ENCODE measurements around the gene TNS4. TPM values are rescaled to one million over a fixed set of nuclear protein-coding genes. Genes with fewer than 3 reads are reported as not detected.

TNS4 gene
- total RNA-seq, 1 experiment from 2014 or later, result 0.59 TPM

DNA sequence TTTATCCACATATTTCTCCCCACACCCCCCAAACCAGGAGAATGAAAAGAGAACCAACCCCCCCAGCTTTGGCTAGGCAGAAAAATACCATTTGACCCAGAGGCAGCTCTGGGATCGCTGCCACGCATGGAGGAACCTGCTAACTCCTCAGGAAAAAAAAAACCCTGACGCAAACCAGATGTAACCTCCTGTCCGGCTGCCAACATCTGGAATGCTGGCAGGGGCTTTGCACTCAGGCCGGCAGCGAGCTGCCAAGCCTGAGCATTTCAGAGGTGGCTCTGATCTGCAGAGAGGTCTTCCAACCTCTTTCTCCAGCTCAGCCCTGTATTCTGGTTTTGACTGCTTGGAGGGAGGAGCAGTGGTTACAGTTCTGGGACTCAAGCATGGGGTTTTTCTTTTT, 50.0 kb downstream of the TNS4 start:
- H3K27me3 Mint-ChIP-seq (ENCODE audit: low read depth), result no peaks in the 10 kb centered on the region
- Histone ChIP-seq H2AFZ (ENCODE audit: low read length) (no peak overlapping the region), H2BK20ac (ENCODE audit: low read depth, low read length, poor library complexity, severe bottlenecking) (no peak overlapping the region), H3K4me1 (ENCODE audit: insufficient read depth, low read length) (peaks cover 3% of the 10 kb centered on the region; the same call in 1 of the 2 replicates), H2BK12ac (ENCODE audit: insufficient read length, low read depth, low read length) (no peak overlapping the region), H3K14ac (ENCODE audit: insufficient read depth, low read length) (no peak overlapping the region), H3T11ph (ENCODE audit: low read length) (no peak overlapping the region), H3K23me2 (ENCODE audit: insufficient read length, low read depth, low read length, poor library complexity, severe bottlenecking) (no peaks in the 10 kb centered on the region), H3K23ac (ENCODE audit: insufficient read length, low read depth, low read length) (no peak overlapping the region), H4K5ac (ENCODE audit: insufficient read length, low read depth, low read length) (no peak overlapping the region), H4K91ac (ENCODE audit: insufficient read length, low read depth, low read length) (no peak overlapping the region), H2BK120ac (ENCODE audit: low read depth, low read length, poor library complexity, severe bottlenecking) (no peak overlapping the region), H3K9me3 (ENCODE audit: control insufficient read depth, low read depth, low read length) (no peaks in the 10 kb centered on the region), H3K4me2 (ENCODE audit: insufficient read depth, insufficient read length, low read length) (no peak overlapping the region), H3K79me1 (ENCODE audit: insufficient read depth, low read depth, low read length, poor library complexity, severe bottlenecking) (no peaks in the 10 kb centered on the region), H4K8ac (replicated peaks; ENCODE audit: insufficient read length, low read depth, low read length) (no peak overlapping the region), H2AK5ac (ENCODE audit: insufficient read length, low read length) (no peak overlapping the region), H2BK5ac (ENCODE audit: insufficient read length, low read length) (no peak overlapping the region), H3K27ac (ENCODE audit: insufficient read length, low read depth, low read length) (no peak overlapping the region), H3K9ac (ENCODE audit: extremely low read depth, insufficient read length, low read length) (no peak overlapping the region), H3K79me2 (ENCODE audit: insufficient read depth, low read length) (no peaks in the 10 kb centered on the region; the same call in 1 of the 2 replicates), H3K56ac (ENCODE audit: insufficient read length, low read depth, low read length) (no peak overlapping the region), H3K27me3 (ENCODE audit: insufficient read depth, low read length) (no peaks in the 10 kb centered on the region), H2BK15ac (ENCODE audit: low read depth, low read length) (no peak overlapping the region), H3K18ac (ENCODE audit: insufficient read length, low read depth, low read length) (no peak overlapping the region), H3K4ac (ENCODE audit: low read depth, low read length) (no peak overlapping the region), H4K20me1 (ENCODE audit: control insufficient read depth, insufficient read depth, insufficient read length) (no peaks in the 10 kb centered on the region)
- DNase-seq, result no peak
- H3K4me1 Mint-ChIP-seq, result peaks cover 20 to 25% of the 10 kb centered on the region in 2 experiments
- no peak overlapping the region for H3K27ac Mint-ChIP-seq
- TF ChIP-seq, protein P1, sequence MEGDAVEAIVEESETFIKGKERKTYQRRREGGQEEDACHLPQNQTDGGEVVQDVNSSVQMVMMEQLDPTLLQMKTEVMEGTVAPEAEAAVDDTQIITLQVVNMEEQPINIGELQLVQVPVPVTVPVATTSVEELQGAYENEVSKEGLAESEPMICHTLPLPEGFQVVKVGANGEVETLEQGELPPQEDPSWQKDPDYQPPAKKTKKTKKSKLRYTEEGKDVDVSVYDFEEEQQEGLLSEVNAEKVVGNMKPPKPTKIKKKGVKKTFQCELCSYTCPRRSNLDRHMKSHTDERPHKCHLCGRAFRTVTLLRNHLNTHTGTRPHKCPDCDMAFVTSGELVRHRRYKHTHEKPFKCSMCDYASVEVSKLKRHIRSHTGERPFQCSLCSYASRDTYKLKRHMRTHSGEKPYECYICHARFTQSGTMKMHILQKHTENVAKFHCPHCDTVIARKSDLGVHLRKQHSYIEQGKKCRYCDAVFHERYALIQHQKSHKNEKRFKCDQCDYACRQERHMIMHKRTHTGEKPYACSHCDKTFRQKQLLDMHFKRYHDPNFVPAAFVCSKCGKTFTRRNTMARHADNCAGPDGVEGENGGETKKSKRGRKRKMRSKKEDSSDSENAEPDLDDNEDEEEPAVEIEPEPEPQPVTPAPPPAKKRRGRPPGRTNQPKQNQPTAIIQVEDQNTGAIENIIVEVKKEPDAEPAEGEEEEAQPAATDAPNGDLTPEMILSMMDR (conservative IDR thresholded peaks at IDR 0.05), result no peak
- H3K4me3 Mint-ChIP-seq, result no peak overlapping the region
- peaks cover 31% of the 10 kb centered on the region in 3 experiments; a peak in 6 of 7 replicates for H3K36me3 Mint-ChIP-seq (ENCODE audit: insufficient read depth in 1 of 3, low read depth in 3 of 3)
- no CpG with 5 or more reads among the region's 6 CpGs for WGBS (ENCODE audit: extremely low coverage, insufficient read length, low lambda C conversion rate)
- no peaks in the 10 kb centered on the region for H3K9me3 Mint-ChIP-seq
